ENCODE data around the gene MUC5B.

- TF ChIP-seq, protein P1, sequence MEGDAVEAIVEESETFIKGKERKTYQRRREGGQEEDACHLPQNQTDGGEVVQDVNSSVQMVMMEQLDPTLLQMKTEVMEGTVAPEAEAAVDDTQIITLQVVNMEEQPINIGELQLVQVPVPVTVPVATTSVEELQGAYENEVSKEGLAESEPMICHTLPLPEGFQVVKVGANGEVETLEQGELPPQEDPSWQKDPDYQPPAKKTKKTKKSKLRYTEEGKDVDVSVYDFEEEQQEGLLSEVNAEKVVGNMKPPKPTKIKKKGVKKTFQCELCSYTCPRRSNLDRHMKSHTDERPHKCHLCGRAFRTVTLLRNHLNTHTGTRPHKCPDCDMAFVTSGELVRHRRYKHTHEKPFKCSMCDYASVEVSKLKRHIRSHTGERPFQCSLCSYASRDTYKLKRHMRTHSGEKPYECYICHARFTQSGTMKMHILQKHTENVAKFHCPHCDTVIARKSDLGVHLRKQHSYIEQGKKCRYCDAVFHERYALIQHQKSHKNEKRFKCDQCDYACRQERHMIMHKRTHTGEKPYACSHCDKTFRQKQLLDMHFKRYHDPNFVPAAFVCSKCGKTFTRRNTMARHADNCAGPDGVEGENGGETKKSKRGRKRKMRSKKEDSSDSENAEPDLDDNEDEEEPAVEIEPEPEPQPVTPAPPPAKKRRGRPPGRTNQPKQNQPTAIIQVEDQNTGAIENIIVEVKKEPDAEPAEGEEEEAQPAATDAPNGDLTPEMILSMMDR (IDR thresholded peaks at IDR 0.05; ENCODE audit: insufficient read depth, low read depth, low read length), result no peak
- TF ChIP-seq EZH2 (IDR thresholded peaks at IDR 0.05; ENCODE audit: insufficient read depth, low read length), result no peak
These were observed 26.1 kb upstream of the MUC5B start for GRCh38 chr11:1196516-1197391.

Measured in astrocyte (in vitro differentiated cells and primary cell).